ENCODE data around the gene STX16.

DNA sequence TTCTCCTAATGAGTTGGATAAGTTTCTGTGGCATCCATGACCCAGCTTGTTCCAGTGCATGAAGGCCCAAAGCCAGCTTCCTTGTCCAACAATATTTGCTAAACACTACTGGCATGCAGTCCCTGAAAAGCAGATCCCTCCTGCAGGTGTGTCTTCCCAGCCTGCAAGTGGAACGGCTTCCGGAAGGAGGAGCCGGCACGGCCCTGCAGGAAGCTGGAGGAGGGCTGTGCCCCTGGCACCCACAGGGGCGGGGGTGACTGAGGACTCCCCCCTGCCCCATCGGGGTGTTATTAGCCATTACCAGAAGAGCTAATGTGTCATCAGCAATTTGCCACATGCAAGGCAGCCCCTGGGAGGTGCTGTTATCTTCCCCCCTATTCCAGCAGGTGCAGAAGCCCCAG, 68.9 kb downstream of the STX16 start:
- TF ChIP-seq, protein P1, sequence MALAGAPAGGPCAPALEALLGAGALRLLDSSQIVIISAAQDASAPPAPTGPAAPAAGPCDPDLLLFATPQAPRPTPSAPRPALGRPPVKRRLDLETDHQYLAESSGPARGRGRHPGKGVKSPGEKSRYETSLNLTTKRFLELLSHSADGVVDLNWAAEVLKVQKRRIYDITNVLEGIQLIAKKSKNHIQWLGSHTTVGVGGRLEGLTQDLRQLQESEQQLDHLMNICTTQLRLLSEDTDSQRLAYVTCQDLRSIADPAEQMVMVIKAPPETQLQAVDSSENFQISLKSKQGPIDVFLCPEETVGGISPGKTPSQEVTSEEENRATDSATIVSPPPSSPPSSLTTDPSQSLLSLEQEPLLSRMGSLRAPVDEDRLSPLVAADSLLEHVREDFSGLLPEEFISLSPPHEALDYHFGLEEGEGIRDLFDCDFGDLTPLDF (CRISPR knock-in tag; IDR thresholded peaks at IDR 0.05) = no peak
- TF ChIP-seq SP1 (CRISPR knock-in tag; conservative IDR thresholded peaks at IDR 0.05) (no peak), ZBTB21 (CRISPR knock-in tag; IDR thresholded peaks at IDR 0.05; ENCODE audit: borderline replicate concordance) (no peak), EMX1 (CRISPR knock-in tag; IDR thresholded peaks at IDR 0.05) (no peak), TEAD4 (CRISPR knock-in tag; IDR thresholded peaks at IDR 0.05) (no peak)
- TF ChIP-seq, protein P2, sequence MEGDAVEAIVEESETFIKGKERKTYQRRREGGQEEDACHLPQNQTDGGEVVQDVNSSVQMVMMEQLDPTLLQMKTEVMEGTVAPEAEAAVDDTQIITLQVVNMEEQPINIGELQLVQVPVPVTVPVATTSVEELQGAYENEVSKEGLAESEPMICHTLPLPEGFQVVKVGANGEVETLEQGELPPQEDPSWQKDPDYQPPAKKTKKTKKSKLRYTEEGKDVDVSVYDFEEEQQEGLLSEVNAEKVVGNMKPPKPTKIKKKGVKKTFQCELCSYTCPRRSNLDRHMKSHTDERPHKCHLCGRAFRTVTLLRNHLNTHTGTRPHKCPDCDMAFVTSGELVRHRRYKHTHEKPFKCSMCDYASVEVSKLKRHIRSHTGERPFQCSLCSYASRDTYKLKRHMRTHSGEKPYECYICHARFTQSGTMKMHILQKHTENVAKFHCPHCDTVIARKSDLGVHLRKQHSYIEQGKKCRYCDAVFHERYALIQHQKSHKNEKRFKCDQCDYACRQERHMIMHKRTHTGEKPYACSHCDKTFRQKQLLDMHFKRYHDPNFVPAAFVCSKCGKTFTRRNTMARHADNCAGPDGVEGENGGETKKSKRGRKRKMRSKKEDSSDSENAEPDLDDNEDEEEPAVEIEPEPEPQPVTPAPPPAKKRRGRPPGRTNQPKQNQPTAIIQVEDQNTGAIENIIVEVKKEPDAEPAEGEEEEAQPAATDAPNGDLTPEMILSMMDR (IDR thresholded peaks at IDR 0.05) = no peak
- TF ChIP-seq, protein P3, sequence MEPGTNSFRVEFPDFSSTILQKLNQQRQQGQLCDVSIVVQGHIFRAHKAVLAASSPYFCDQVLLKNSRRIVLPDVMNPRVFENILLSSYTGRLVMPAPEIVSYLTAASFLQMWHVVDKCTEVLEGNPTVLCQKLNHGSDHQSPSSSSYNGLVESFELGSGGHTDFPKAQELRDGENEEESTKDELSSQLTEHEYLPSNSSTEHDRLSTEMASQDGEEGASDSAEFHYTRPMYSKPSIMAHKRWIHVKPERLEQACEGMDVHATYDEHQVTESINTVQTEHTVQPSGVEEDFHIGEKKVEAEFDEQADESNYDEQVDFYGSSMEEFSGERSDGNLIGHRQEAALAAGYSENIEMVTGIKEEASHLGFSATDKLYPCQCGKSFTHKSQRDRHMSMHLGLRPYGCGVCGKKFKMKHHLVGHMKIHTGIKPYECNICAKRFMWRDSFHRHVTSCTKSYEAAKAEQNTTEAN (CRISPR knock-in tag; IDR thresholded peaks at IDR 0.05) = no peak
- TF ChIP-seq, protein P4, sequence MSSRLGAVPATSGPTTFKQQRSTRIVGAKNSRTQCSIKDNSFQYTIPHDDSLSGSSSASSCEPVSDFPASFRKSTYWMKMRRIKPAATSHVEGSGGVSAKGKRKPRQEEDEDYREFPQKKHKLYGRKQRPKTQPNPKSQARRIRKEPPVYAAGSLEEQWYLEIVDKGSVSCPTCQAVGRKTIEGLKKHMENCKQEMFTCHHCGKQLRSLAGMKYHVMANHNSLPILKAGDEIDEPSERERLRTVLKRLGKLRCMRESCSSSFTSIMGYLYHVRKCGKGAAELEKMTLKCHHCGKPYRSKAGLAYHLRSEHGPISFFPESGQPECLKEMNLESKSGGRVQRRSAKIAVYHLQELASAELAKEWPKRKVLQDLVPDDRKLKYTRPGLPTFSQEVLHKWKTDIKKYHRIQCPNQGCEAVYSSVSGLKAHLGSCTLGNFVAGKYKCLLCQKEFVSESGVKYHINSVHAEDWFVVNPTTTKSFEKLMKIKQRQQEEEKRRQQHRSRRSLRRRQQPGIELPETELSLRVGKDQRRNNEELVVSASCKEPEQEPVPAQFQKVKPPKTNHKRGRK (CRISPR knock-in tag; IDR thresholded peaks at IDR 0.05; ENCODE audit: borderline replicate concordance) = no peak
- TF ChIP-seq, protein P5, sequence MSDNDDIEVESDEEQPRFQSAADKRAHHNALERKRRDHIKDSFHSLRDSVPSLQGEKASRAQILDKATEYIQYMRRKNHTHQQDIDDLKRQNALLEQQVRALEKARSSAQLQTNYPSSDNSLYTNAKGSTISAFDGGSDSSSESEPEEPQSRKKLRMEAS (CRISPR knock-in tag; IDR thresholded peaks at IDR 0.05) = no peak
- TF ChIP-seq, protein P6, sequence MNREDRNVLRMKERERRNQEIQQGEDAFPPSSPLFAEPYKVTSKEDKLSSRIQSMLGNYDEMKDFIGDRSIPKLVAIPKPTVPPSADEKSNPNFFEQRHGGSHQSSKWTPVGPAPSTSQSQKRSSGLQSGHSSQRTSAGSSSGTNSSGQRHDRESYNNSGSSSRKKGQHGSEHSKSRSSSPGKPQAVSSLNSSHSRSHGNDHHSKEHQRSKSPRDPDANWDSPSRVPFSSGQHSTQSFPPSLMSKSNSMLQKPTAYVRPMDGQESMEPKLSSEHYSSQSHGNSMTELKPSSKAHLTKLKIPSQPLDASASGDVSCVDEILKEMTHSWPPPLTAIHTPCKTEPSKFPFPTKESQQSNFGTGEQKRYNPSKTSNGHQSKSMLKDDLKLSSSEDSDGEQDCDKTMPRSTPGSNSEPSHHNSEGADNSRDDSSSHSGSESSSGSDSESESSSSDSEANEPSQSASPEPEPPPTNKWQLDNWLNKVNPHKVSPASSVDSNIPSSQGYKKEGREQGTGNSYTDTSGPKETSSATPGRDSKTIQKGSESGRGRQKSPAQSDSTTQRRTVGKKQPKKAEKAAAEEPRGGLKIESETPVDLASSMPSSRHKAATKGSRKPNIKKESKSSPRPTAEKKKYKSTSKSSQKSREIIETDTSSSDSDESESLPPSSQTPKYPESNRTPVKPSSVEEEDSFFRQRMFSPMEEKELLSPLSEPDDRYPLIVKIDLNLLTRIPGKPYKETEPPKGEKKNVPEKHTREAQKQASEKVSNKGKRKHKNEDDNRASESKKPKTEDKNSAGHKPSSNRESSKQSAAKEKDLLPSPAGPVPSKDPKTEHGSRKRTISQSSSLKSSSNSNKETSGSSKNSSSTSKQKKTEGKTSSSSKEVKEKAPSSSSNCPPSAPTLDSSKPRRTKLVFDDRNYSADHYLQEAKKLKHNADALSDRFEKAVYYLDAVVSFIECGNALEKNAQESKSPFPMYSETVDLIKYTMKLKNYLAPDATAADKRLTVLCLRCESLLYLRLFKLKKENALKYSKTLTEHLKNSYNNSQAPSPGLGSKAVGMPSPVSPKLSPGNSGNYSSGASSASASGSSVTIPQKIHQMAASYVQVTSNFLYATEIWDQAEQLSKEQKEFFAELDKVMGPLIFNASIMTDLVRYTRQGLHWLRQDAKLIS (CRISPR knock-in tag; IDR thresholded peaks at IDR 0.05; ENCODE audit: borderline replicate concordance) = no peak
- TF ChIP-seq, protein P7, sequence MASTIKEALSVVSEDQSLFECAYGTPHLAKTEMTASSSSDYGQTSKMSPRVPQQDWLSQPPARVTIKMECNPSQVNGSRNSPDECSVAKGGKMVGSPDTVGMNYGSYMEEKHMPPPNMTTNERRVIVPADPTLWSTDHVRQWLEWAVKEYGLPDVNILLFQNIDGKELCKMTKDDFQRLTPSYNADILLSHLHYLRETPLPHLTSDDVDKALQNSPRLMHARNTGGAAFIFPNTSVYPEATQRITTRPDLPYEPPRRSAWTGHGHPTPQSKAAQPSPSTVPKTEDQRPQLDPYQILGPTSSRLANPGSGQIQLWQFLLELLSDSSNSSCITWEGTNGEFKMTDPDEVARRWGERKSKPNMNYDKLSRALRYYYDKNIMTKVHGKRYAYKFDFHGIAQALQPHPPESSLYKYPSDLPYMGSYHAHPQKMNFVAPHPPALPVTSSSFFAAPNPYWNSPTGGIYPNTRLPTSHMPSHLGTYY (CRISPR knock-in tag; IDR thresholded peaks at IDR 0.05) = no peak

Data from WTC11 (cell line).